ENCODE measurements around the gene NPB.

Gene NPB

DNA sequence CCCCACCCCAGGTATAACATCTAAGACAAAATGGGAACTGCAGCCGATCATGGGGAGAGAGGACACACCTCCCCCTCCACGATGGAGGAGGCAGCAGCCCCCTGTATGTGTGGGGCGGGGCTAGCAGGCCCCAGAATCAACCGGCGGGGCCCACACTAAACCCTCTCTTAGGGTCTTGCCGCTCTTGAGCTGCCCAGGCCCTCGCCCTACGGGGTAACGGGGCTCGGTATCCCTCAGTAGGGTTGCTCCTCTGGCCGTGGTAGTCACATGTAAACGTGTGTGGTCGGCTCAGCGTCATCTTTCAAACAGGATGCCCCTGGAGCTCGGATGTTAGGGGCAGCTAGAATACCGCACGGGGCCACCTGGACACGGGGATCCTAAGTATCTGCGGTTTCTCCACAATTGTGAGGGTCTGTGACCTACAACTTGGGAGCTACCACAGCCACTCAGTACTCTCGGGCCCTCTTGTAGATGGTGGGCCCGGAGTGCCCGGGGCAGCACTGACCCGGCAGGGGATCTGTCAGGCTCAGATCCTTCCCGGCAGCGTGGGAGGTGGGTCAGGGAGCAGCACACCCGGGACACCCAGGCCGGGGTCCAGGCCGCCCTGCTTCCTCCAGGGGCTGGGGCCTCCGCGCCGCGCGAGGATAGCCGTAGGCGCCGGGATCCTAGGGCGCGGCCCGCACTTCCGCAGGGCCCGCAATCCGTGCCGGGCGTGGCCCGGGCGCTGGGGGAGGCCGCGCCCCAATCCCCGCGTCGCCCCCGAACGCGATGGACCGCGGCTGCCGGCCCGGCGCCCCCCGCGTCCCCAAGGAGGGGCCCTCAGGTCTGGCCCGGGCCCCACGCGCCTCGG is 31.7 kb upstream of the NPB start:
- DNase-seq: no peak

- DNase-seq: no peak
Measured at GRCh38 chr17:81870981-81871386, 31.1 kb upstream of the NPB start, which contains the start of gene ARHGDIA. Gene ARHGDIA (minus strand): TSS chr17:81871337. CDS start chr17:81869930, 1,407 bp downstream.

GRCh38 chr17:81871387-81872230 is 30.4 kb upstream of the NPB start:
- DNase-seq: peak; percentile 38

GRCh38 chr17:81877569-81877968 is 24.5 kb upstream of the NPB start:
- DNase-seq: no peak

DNA sequence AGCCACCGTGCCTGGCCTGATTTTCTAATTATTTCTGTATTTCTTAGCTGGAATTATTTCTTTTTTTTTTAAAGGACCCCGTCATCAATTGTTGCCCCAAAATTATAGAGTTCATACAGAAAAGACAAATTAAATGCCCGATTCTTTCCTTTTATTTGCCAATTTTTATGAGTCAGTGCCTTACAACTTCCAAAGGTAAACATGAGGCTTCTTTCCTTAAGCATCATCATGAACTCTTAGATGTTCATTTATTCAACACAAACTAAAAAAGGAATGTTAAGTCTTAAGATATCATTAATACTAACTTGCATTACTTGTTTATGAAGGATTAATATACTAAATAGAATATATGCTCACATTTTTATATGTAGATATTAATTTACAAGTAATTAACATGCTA is 23.7 kb upstream of the NPB start:
- no peak for DNase-seq

- DNase-seq: no peak
Measured at GRCh38 chr17:81879121-81879520, 22.9 kb upstream of the NPB start.

DNA sequence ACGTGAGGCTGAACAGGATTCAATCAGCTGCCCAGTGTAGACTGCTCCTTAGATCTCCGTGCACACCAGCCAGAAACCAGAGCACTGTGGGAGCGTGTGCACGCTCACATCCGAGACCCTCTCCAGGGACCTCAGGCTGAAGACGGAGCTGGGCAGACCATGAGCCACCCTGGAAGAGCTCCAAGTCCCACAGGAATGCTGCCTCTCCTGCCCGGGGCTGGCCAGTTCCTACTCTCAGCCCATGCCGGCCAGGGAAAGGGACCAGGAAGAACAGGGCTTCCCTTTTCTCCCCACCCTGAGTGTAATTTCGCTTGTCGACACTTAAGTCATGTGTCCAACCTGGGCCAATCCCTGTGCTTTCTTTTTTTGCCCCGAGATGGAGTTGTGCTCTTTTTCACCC is 17.5 kb upstream of the NPB start:
- no peak for DNase-seq

DNA sequence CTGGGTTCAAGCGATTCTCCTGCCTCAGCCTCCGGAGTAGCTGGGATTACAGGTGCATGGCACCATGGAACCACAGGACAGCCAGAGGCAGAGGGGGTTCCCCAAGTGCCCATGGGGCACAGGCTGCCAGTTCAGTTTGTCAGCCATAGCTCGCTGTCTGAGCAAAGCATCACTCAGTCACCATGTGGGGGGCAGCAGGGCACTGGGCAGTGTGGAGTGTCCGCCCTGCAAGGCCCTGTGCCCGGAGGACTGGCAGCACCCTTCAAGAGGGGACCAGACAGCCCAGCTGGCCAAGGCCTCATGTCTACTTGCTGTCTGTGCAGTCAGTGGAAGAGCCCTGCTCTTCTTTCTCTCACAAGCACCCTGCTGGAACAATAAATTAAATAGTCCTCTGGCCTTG is 17.1 kb upstream of the NPB start:
- no peak for DNase-seq

DNA sequence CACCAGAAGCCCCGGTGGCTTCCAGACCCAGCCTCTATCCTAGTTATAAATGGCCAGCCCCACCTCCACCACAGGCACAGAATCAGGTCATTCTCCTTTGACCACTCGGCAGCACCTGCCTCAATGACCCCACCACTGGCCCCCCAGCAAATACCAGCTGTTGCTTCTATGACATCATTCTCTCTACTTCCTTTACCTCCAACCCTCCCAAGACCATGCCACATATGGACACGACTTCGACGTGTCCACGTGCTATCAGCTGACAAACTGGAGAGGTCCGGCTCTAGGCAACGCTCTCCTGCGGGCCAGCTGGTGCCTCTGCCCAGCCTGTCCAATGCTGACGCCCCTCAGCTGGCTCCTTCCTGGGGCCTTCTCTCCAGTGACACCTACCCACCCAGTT is 16.6 kb upstream of the NPB start:
- DNase-seq: no peak

GRCh38 chr17:81885869-81886548 is 16.0 kb upstream of the NPB start:
- DNase-seq: no peak

DNA sequence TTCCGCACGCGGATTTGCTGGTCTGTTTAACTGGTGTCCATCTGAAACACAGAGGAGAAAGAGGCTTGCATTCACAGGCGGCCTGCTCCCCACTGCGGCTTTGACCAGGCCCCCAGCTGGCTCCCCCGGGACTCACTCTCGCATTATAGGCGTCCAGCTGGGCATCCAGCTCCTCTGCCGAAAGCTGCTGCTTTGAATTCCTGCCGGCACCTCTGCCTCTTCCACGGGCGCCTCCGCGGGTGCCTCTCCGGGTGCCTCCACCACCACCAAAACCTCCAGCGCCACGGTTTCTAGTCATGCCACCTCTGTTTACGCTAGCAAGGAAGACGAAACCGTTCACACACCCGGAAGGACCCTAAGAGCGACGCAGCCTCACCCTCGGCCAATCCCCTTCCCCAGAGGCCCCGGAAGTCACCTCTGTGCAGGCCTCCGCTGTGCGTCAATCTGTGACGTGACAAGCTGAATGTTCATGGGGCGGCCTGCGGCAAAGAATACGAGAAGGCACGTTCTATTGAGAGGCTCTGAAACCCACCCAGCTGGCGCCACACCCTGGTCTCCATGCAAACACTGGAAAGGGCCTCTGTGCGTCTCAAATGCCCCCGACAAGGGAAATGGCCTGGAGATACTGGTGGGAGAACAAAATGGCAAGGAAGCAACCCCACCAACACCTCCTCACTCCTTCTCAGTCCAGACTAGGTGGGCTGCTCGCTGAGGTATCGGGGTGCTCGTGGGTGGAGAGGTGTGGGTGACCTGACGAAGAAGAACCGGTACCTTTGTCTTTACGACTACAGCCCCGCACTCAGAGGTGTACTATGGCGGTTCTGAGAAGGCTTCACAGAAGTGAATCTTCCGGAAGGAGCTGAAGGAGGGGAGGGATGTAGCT is 13.7 kb upstream of the NPB start:
- DNase-seq: no peak

DNA sequence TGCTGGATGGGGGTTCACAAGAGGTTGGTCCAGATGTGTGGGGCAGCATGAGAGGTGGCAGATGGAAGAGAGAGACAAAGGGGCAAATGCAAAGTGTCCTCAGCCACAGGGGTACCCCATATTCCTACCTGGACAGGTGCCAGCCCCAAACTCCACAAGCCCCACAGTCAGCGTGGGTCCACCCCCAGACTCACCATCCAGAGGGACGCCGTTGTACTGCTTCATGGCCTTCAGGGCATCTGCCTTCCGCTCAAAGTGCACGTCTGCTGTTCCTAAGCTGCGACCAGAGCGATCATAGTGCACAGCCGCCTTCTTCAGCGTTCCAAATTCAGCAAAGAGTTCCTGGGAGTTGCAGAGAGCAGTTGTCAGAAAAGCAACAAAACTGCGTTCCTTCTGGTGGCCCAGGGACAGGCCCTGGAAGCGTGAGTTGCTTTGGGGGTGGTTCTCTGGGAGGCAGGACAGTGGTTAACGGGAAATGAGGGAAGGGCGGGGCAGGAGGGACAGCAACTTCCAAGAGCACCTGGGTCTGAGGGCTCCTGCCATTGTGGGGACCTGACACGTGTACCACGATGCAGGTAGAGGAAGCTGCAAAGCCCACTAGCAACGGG is 12.9 kb upstream of the NPB start:
- no peak for DNase-seq

- no peak for DNase-seq
Measured at GRCh38 chr17:81889602-81890001, 12.4 kb upstream of the NPB start.

- no peak for DNase-seq
Measured at GRCh38 chr17:81890447-81891302, 11.4 kb upstream of the NPB start.

DNA sequence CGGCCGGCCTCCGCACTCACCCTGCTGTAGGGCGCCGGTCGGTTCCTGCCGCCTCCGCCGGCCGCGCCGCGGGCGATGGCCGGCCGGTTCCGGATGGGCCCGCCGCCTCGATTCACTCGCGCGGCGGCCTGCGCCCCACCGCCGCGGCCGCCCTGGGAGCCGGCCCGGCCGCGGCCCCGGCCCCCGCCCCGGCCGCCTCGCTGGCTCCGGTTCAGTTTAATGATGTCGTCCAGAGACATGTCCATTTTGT is 10.8 kb upstream of the NPB start:
- DNase-seq: no peak

- no peak for DNase-seq
Measured at GRCh38 chr17:81895400-81895799, 6.6 kb upstream of the NPB start.

DNA sequence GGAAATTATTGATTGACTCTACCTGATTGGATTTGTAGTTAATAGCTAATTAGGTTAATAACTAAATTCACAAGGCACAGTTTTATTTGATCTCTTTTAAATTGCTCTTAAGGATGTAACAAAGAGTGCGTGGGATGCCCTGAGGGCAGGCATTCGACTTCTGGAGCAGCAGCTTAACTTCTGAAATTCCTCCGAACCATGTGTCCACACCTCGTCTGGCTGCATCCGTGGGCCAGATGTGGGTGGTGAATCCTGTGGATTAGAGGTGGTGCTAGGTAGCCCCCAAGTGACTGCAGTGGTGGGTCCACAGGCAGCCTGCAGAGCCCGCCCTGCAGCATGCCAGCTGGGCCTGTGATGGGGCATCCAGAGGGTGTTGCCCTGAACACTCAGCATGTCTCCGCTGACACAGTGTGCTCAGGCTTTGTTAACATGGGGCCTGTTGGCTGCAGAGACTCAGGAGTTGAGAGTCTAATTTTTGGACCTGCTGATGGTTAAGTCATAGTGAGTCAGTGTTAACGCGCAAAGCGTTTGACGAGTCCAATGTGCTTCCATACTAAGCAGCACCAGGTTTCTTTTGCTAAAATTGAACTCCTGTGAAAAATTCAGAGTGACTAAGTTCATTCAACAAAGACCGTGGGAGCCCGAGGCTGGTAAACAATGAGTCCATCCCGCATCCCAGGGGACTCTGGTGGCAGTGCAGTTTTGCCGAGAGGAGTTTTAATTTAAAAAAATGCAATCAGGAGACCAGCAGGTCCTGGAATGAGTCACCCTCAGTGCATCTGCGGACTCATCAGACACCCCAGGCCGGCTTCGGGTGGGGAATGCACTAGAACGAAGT is 3.8 kb upstream of the NPB start:
- DNase-seq: no peak

GRCh38 chr17:81898885-81899284 is 3.2 kb upstream of the NPB start:
- DNase-seq: no peak

- no peak for DNase-seq
Measured at GRCh38 chr17:81899514-81900166, 2.4 kb upstream of the NPB start.
